ENCODE data around the gene XAF1.
"Not testable (repeated sequence)": the region's sequence is repeated elsewhere in the genome, so short reads cannot be mapped to it uniquely, and the experiment has no call there.

Gene XAF1

GRCh38 chr17:6755281-6755680, 565 bp upstream of the XAF1 start:
- DNase-seq = no peak

- no peak for DNase-seq
Measured at GRCh38 chr17:6756425-6757031, 682 bp downstream of the XAF1 start.

GRCh38 chr17:6757747-6758146, 1.9 kb downstream of the XAF1 start:
- DNase-seq = no peak

- no peak for DNase-seq
Measured at GRCh38 chr17:6761779-6762178, 5.9 kb downstream of the XAF1 start.

- DNase-seq = no peak
Measured at GRCh38 chr17:6768447-6768846, 12.6 kb downstream of the XAF1 start.

GRCh38 chr17:6772016-6772415, 16.2 kb downstream of the XAF1 start:
- no peak for DNase-seq

- not testable (repeated sequence) for DNase-seq
Measured at GRCh38 chr17:6774906-6775305, 19.1 kb downstream of the XAF1 start.

GRCh38 chr17:6775871-6776405, 20.1 kb downstream of the XAF1 start, which contains the start of gene FBXO39:
FBXO39 (plus strand) TSS chr17:6776215; CDS start chr17:6779869, 3,654 bp downstream.
- DNase-seq = no peak

- DNase-seq = no peak
Measured at GRCh38 chr17:6779411-6779810, 23.6 kb downstream of the XAF1 start.

GRCh38 chr17:6780001-6780400, 24.2 kb downstream of the XAF1 start:
- no peak for DNase-seq

- DNase-seq = no peak
Measured at GRCh38 chr17:6780886-6781285, 25.0 kb downstream of the XAF1 start.

GRCh38 chr17:6782244-6782643, 26.4 kb downstream of the XAF1 start:
- DNase-seq = no peak

- no peak for DNase-seq
Measured at GRCh38 chr17:6786618-6787017, 30.8 kb downstream of the XAF1 start.

- no peak for DNase-seq
Measured at GRCh38 chr17:6787081-6787693, 31.3 kb downstream of the XAF1 start.

- no peak for DNase-seq
Measured at GRCh38 chr17:6789146-6789545, 33.3 kb downstream of the XAF1 start.

GRCh38 chr17:6793748-6794493, 38.1 kb downstream of the XAF1 start:
- DNase-seq = no peak

GRCh38 chr17:6796017-6796886, 40.4 kb downstream of the XAF1 start:
- no peak for DNase-seq

GRCh38 chr17:6796887-6797490, 41.1 kb downstream of the XAF1 start:
- DNase-seq = no peak

GRCh38 chr17:6797718-6798351, 42.0 kb downstream of the XAF1 start:
- no peak for DNase-seq

- no peak for DNase-seq
Measured at GRCh38 chr17:6799738-6800137, 43.9 kb downstream of the XAF1 start.

GRCh38 chr17:6800422-6801027, 44.7 kb downstream of the XAF1 start:
- no peak for DNase-seq
